Skeletal muscle satellite cell (primary cell): Measurements from ENCODE around the gene NOL12. TPM values are rescaled to one million over a fixed set of nuclear protein-coding genes. Genes with fewer than 3 reads are reported as not detected.

Source experiments
- H3K27me3 ChIP-seq: 2 replicates; pipeline ENCODE4 v1.7.0; 2013; ENCODE audit warnings: low read length; ENCODE audit not compliant: control insufficient read depth, insufficient read depth
- H3K36me3 ChIP-seq: 2 replicates; pipeline ENCODE4 v1.7.0; 2013; ENCODE audit warnings: mild to moderate bottlenecking, control low read depth, low read length; ENCODE audit not compliant: insufficient read depth
- H3K4me1 ChIP-seq: 2 replicates; pipeline ENCODE4 v1.7.0; 2013; ENCODE audit warnings: low read length; ENCODE audit not compliant: control insufficient read depth, insufficient read depth
- H3K4me2 ChIP-seq: 2 replicates; pipeline ENCODE4 v1.7.0; 2013; ENCODE audit warnings: mild to moderate bottlenecking, low read length
- H3K4me3 ChIP-seq: 2 replicates; pipeline ENCODE4 v1.7.0; 2013; ENCODE audit warnings: low read length
- H3K9ac ChIP-seq: 2 replicates; pipeline ENCODE4 v1.7.0; 2013; ENCODE audit warnings: mild to moderate bottlenecking, low read depth, low read length, moderate library complexity
- H3K9me3 ChIP-seq: replicated peaks from 2 replicates; pipeline ENCODE4 v1.7.0; 2013; ENCODE audit warnings: mild to moderate bottlenecking, control low read depth, low read length
- total RNA-seq: library from RNA; depleted of rRNA; stranded (reverse); fragments of >200 nt; gene quantifications from 2 replicates; pipeline ENCODE4 v1.2.3, GENCODE V29; 2012; rRNA removed

The NOL12 gene
- 38.0 and 39.5 TPM in 2 replicates for total RNA-seq

DNA sequence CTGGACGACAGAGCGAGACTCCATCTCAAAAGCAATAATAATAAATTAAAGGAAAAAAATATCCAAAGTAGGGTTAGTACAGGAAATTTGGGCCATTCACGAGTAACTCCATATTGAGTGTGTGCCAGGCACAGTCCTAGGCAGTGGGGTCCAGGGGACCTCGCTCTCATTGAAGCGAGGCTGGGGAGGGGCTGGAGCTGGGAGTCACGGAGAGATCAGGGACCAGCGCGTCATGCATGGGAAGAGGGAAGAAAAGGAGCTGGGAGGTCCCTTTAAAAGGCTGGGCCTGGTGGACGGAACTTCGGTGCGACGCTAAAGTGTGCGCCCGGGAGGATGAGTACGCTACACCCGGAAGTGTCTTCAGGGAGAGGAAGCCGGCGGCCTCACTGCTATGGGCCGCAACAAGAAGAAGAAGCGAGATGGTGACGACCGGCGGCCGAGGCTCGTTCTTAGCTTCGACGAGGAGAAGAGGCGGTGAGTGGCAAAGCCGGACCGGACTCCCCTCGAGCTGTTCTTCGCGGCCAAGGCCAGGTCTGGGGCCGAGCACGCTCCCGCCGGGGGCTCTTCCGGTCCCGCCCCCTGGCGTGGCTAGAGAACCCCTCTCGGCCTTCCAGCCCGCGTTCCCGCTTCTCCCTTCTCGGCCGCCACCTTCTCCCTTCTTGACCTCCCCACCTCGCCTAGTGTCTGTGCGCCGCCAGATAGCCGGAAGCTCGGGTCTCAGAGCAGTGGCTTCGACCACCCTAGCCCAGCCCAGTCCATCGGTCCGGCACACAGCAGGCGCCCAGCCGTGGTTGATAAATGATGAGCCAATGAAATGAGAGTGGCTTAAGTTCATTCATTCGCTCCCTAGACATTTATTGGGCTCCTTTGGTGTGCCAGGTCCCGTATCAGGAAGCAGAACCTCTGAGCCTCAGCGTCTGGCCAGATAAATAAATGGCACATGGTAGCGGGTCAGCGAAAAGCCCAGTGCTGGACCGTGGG lies at the start of gene NOL12:
Gene NOL12, plus strand, starts transcription at position 342 of the 981 bp plus-strand sequence. Its CDS starts 50 bp downstream, at position 392.
- Histone ChIP-seq H3K4me1 (peaks cover 8% of the 10 kb centered on the region), H3K4me2 (peak within 1 kb of the TSS; percentile 99), H3K4me3 (peak within 1 kb of the TSS; percentile 93), H3K9me3 (no peaks in the 10 kb centered on the region), H3K9ac (peak within 1 kb of the TSS; percentile 92), H3K27me3 (no peaks in the 10 kb centered on the region), H3K36me3 (peaks cover 23% of the 10 kb centered on the region)

DNA sequence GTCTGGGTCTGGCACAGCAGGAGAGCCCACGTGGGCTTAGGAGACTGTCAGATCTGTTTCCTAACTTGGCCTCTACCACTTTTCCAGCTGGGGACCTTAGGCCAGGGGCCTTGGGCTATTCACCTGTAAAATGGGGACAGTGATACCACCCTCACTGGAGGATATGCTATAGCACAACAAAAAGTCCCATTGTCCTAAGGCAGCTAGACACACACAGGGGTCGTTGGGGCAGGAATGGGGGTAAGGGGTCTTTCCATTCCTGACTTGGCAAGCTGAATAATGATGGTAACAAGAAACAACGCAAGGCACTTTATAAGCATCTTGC lies 49.2 kb upstream of the NOL12 start:
- no peaks in the 10 kb centered on the region for H3K36me3 ChIP-seq
- no peaks in the 10 kb centered on the region for H3K9me3 ChIP-seq
- peaks cover 47% of the 10 kb centered on the region for H3K4me1 ChIP-seq
- H3K27me3 ChIP-seq = no peaks in the 10 kb centered on the region
- no peak overlapping the region for H3K4me3 ChIP-seq
- H3K4me2 ChIP-seq = peak overlapping the region; percentile 3
- no peak overlapping the region for H3K9ac ChIP-seq

DNA sequence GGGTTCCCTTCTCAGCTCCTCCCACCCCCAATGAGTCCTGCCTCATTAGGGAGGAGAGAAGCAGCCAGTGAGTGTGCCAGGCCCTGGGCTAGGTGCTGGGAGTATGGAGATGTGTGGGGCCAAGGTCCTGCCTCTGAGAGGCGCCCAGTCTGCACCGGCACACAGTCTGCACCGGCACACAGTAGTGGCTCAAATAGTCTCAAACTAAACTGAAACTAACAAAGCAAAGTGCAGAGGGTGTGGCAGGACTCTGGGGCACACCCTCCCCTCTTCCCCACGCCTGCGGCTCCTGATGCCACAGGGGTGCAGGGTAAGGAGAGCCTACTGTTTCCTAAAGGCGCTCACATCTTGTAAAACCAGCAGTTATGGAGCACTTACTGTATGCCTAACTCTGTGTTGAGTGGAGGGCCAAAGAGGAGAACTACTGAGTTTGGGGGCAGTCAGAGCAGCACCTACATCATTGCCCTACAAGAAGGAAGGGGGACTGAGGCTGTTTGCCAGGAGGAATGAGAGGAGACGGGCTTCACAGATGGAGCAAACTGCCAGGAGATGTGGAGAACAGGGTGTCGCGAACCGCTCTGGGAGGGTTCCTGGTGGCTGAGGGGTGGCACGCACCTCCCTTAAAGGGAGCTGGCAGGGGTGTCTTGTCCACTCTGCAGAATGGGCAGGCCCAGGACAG lies 47.6 kb upstream of the NOL12 start:
- no peaks in the 10 kb centered on the region for H3K36me3 ChIP-seq
- no peaks in the 10 kb centered on the region for H3K27me3 ChIP-seq
- H3K9ac ChIP-seq = no peak overlapping the region
- no peak overlapping the region for H3K4me3 ChIP-seq
- peaks cover 39% of the 10 kb centered on the region for H3K4me1 ChIP-seq
- H3K9me3 ChIP-seq = no peaks in the 10 kb centered on the region
- no peak overlapping the region for H3K4me2 ChIP-seq

DNA sequence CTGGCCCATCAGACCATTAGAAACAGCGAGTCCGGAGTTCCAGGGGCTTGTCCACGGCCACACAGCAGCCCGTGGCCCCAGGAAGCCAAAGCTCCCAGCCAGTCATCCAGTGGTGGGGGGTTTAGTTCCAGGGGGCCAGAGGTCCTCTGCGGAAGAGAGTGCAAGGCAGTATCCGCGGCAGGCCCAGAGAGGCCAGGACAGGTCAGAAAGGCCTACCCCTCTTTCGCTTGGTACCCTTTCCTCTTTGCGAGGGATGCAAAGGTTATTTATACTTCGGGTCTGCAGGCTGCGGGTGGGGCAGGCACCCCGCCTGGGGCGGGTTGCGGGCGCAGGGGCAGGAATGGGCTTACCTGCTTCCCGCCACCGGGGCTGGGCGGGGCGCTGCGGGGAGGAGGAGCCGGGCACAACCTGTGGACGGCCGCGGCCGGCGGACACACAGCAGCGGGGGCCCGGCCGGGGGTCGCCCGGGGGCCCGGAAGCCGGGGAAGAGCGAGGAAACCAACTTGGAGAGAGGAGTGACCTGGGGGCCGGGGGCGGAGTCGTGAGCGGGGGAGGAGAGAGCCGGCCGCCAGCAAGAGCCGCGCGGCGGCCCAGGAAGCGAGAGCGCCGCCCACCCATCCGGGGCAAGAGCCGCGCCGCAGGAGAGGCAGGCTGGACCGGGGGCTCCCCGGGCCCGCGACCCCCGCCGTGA lies 46.9 kb upstream of the NOL12 start, which contains the start of gene SH3BP1:
Gene SH3BP1, plus strand, starts transcription at position 600 of the 691 bp plus-strand sequence. CDS start 119 bp downstream, outside the sequence.
- peaks cover 32% of the 10 kb centered on the region for H3K4me1 ChIP-seq
- H3K4me2 ChIP-seq = peak within 1 kb of the TSS; percentile 91
- no peaks in the 10 kb centered on the region for H3K27me3 ChIP-seq
- H3K9ac ChIP-seq = peak within 1 kb of the TSS; percentile 69
- H3K4me3 ChIP-seq = peak within 1 kb of the TSS; percentile 70
- H3K9me3 ChIP-seq = no peaks in the 10 kb centered on the region
- H3K36me3 ChIP-seq = no peaks in the 10 kb centered on the region

GRCh38 chr22:37639771-37640590 lies 46.2 kb upstream of the NOL12 start:
- H3K4me1 ChIP-seq = peaks cover 24% of the 10 kb centered on the region

DNA sequence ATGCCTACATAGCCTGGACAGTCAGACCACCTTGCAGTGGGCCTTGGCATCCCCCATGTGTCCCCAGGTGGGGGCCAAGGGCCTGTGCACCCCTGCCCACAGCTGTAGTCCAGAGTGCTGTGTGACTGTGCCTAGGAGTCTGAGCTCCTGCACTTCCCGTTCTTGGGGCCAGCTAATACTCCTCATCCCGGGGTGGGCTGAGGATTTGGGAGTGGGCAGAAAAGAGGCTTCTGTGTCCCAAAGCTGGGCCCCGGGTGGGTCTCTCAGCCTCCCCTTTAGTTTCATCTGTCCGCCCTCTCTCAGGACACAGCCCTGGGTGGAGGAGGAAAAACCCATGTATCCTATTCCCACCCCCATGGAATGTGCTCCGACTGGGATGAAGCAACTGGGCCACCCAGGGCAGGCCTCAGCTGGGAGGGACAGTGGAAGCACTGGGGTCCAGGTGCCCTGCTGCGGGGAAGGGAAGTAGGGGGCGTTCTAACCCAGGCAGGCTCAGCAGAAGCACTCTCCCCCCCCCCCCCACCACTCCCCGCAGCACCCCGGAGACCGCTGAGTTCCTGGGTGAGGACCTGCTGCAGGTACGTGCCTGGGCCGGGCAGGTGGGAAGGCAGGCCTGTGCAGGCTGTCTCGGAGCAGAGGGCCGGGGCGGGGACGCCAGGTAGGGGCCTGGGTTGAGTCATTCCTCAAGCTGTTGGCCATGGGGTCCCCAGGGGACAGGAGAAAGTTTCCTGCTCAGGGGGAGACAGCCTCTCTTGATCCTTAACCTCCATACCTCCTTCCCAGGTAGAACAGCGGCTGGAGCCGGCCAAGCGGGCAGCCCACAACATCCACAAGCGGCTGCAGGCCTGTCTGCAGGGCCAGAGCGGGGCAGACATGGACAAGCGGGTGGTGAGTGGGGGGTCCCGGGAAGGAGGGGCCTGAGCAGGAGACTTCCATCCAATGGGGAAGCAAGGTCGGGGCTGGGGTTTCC lies 45.3 kb upstream of the NOL12 start:
- H3K4me3 ChIP-seq = peak overlapping the region; percentile 52
- H3K9ac ChIP-seq = no peak overlapping the region
- peak overlapping the region; percentile 91 for H3K4me2 ChIP-seq
- H3K4me1 ChIP-seq = peaks cover 22% of the 10 kb centered on the region
- H3K27me3 ChIP-seq = no peaks in the 10 kb centered on the region
- no peaks in the 10 kb centered on the region for H3K9me3 ChIP-seq
- H3K36me3 ChIP-seq = no peaks in the 10 kb centered on the region

More at GRCh38 chr22:37639771-37640590, 46.2 kb upstream of the NOL12 start:
- Histone ChIP-seq H3K27me3 (no peaks in the 10 kb centered on the region), H3K9ac (peak overlapping the region; percentile 69), H3K36me3 (no peaks in the 10 kb centered on the region), H3K4me2 (peak overlapping the region; percentile 91), H3K4me3 (peak overlapping the region; percentile 70), H3K9me3 (no peaks in the 10 kb centered on the region)

DNA sequence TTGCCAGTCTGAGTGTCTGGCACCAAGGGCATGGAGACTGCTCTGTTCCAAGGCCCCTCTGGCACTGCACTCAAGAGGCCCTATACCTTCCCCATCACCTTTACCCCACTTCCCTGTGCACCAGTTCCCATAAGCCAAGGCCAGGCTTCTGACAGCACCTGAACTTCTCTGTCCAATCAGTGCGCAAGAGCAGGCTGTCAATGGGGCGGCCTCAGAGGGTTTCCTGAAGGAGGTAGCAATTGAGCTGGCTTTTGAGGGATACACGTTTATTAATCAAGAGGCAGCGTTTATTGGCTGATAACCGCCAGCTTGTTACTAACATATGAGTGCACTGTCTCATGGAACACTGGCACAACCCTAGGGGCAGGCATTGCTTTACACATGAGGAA lies 44.6 kb upstream of the NOL12 start:
- H3K4me3 ChIP-seq = no peak overlapping the region
- peaks cover 17% of the 10 kb centered on the region for H3K4me1 ChIP-seq
- no peak overlapping the region for H3K4me2 ChIP-seq
- H3K27me3 ChIP-seq = no peaks in the 10 kb centered on the region
- no peak overlapping the region for H3K9ac ChIP-seq
- no peaks in the 10 kb centered on the region for H3K36me3 ChIP-seq
- H3K9me3 ChIP-seq = no peaks in the 10 kb centered on the region

- H3K27me3 ChIP-seq = no peaks in the 10 kb centered on the region
- peaks cover 16% of the 10 kb centered on the region for H3K4me1 ChIP-seq
- H3K9me3 ChIP-seq = no peaks in the 10 kb centered on the region
- H3K4me2 ChIP-seq = no peak overlapping the region
- no peak overlapping the region for H3K4me3 ChIP-seq
- H3K9ac ChIP-seq = no peak overlapping the region
- H3K36me3 ChIP-seq = no peaks in the 10 kb centered on the region
These were observed 42.8 kb upstream of the NOL12 start for GRCh38 chr22:37643225-37643847.

- no peak overlapping the region for H3K4me2 ChIP-seq
- H3K4me3 ChIP-seq = no peak overlapping the region
- H3K27me3 ChIP-seq = no peaks in the 10 kb centered on the region
- H3K36me3 ChIP-seq = peaks cover 5% of the 10 kb centered on the region
- no peaks in the 10 kb centered on the region for H3K9me3 ChIP-seq
- H3K4me1 ChIP-seq = peaks cover 6% of the 10 kb centered on the region
- no peak overlapping the region for H3K9ac ChIP-seq
These were observed 38.8 kb upstream of the NOL12 start for GRCh38 chr22:37647317-37647716.
